ENCODE measurements around the gene PITX3. TPM values are rescaled to one million over a fixed set of nuclear protein-coding genes. Genes with fewer than 3 reads are reported as not detected.

PITX3 gene
- 0.27 to 0.38 TPM (median 0.29 TPM) in 4 of 5 replicates, not detected in the other for total RNA-seq (2022; extraction: Qiagen RNA extraction; ENCODE audit: low read depth)

GRCh38 chr10:102241444-102242117, at the start of gene PITX3:
TSS of gene PITX3 (minus strand) at chr10:102241512. CDS start at chr10:102232080, 9,432 bp downstream.

DNA sequence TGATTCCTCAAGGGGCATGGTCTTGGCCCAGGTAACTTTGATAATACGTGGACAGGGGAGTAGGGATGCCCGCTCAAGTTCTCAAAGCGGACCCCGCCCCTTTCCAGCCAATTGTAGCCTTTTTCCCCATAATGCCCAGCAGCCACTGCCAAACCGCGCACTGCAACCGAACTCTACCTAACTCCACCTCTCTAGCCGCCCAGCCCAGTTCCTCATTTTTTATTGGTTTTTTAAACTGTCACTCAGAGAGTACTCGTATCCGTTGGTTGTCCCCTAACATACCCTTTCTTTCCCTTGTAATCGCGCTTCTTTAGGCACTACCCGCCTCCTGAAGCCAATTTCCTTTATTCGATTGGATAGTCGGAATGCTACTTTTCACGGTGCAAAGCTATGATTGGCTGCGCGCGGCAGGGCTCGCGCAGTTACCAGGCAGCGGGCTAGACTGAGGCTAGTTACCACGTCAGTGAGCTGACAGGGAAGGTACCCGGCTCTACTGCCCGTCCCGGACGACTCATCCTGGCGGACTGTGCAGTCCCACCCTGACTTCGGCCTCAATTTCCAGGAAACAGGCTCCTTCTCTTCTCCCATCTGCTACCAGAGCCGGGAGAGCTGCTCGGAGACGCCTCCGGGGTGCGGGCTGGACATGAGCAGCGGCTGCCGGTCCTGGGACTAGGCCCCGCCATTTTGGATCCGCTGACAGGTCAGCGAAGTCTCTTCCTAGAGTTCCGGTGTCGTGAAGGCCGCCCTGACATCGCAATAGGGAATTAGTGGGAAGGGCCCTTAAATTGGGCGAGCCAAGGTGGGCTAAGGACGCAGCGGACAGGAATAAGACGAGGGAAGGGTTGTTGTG, 4.0 kb upstream of the PITX3 start, which contains the start of gene GBF1:
TSS of gene GBF1 (plus strand) at position 451 of the 850 bp plus-strand sequence. CDS start 13,407 bp downstream, outside the sequence.

GRCh38 chr10:102225646-102226541, 15.4 kb downstream of the PITX3 start, which contains the start of gene ELOVL3:
TSS of gene ELOVL3 (plus strand) at chr10:102226299. CDS start at chr10:102226549, 250 bp downstream.

Other genes starting within 250 kb of the PITX3 start
- 10.3 to 13.2 TPM (median 12.2 TPM) in 5 replicates for gene ARMH3, start 185.3 kb downstream of the PITX3 start, total RNA-seq (2022; extraction: Qiagen RNA extraction; ENCODE audit: low read depth)
- 25.0 to 40.1 TPM (median 33.9 TPM) in 5 replicates for gene HPS6, start 176.2 kb downstream of the PITX3 start, total RNA-seq (2022; extraction: Qiagen RNA extraction; ENCODE audit: low read depth)
- 29.7 to 40.1 TPM (median 37.0 TPM) in 5 replicates for gene LDB1, start 121.1 kb downstream of the PITX3 start, total RNA-seq (2022; extraction: Qiagen RNA extraction; ENCODE audit: low read depth)
- gene PPRC1, start 108.5 kb downstream of the PITX3 start, total RNA-seq (2022; extraction: Qiagen RNA extraction; ENCODE audit: low read depth): 47.0 to 70.3 TPM (median 58.0 TPM) in 5 replicates
- 174 to 199 TPM (median 189 TPM) in 5 replicates for gene NOLC1, start 89.1 kb downstream of the PITX3 start, total RNA-seq (2022; extraction: Qiagen RNA extraction; ENCODE audit: low read depth)
- gene ELOVL3, start 15.2 kb downstream of the PITX3 start, total RNA-seq (2022; extraction: Qiagen RNA extraction; ENCODE audit: low read depth): 0.10 to 0.27 TPM (median 0.25 TPM) in 5 replicates
- 19.6 to 24.9 TPM (median 24.4 TPM) in 5 replicates for gene GBF1, start 4.0 kb upstream of the PITX3 start, total RNA-seq (2022; extraction: Qiagen RNA extraction; ENCODE audit: low read depth)
- 59.6 to 105 TPM (median 82.4 TPM) in 5 replicates for gene NFKB2, start 154.2 kb upstream of the PITX3 start, total RNA-seq (2022; extraction: Qiagen RNA extraction; ENCODE audit: low read depth)
- 0.15 to 0.78 TPM (median 0.51 TPM) in 5 replicates for gene PSD, start 177.3 kb upstream of the PITX3 start, total RNA-seq (2022; extraction: Qiagen RNA extraction; ENCODE audit: low read depth)
- gene FBXL15, start 179.3 kb upstream of the PITX3 start, total RNA-seq (2022; extraction: Qiagen RNA extraction; ENCODE audit: low read depth): 6.2 to 11.3 TPM (median 9.1 TPM) in 5 replicates
- gene CUEDC2, start 191.1 kb upstream of the PITX3 start, total RNA-seq (2022; extraction: Qiagen RNA extraction; ENCODE audit: low read depth): 60.2 to 70.4 TPM (median 63.3 TPM) in 5 replicates
- gene C10orf95, start 210.0 kb upstream of the PITX3 start, total RNA-seq (2022; extraction: Qiagen RNA extraction; ENCODE audit: low read depth): 0.09 to 0.15 TPM in 2 of 5 replicates, not detected in the others